Measurements from ENCODE around the gene USP5.

The USP5 gene

DNA sequence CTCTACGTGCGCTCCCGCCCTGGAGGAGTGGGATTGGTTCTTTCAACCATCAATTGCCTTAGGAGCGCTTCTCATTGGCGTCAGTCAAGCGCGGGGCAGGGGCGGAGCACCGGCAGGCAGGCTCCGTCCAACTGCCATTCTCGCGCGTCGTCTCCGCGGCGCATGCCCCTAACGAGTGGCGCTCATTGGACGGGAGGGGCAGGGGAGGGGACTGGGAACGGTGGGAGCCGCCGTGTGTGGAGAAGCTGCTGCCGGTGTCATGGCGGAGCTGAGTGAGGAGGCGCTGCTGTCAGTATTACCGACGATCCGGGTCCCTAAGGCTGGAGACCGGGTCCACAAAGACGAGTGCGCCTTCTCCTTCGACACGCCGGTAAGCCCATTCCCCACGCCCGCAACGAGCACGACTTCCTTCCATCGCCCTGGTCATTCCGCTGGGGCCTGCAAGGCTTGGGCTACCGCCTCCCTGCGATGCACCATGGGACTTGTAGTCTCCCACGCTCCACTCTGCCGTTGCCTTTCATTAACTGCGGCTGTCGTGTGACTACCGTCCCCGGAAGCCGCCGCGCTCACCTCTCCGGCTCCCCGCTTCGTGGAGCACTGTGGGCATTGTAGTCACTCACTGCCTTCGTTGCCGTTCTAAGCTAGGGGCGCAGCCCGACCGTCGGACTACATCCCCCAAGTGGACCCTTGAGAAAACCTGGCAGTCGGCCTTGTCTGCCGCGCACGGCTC is at the start of gene USP5:
Gene USP5 (plus strand): TSS at position 230 of the 730 bp plus-strand sequence. CDS start 30 bp downstream, at position 260.
- peak; percentile 100 for DNase-seq

DNA sequence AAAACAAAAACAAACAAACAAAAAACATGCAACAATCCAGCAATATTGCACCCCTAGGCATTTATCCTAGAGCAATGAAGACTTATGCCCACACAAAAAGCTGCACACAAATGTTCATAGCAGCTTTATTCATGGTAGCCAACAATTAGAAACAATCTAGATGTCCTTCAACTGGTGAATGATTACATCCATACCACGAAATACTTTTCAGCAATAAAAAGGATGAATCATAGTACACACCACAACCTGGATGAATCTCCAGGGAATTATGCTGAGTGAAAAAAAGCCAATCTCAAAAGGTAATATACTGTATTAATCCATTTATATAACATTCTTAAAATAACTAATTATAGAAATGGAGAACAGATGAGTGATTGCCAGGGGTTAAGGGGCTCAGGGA is 44.8 kb upstream of the USP5 start:
- DNase-seq: no peak

DNA sequence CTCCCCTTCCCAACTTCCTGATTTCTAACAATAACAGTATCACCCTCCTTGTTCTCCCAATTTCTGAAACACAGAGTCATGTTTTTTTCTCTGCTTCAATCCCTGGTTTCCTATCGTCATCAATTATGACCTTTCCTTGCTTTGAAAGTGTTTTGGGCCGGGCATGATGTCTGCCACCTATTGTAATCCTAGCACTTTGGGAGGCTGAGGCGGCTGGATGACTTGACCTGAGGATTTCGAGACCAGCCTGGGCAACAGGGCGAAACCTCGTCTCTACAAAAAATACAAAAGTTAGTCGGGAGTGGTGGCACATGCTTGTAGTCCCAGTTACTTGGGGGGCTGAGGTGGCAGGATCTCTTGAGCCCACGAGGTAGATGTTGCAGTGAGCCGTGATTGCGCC is 42.9 kb upstream of the USP5 start:
- no peak for DNase-seq

DNA sequence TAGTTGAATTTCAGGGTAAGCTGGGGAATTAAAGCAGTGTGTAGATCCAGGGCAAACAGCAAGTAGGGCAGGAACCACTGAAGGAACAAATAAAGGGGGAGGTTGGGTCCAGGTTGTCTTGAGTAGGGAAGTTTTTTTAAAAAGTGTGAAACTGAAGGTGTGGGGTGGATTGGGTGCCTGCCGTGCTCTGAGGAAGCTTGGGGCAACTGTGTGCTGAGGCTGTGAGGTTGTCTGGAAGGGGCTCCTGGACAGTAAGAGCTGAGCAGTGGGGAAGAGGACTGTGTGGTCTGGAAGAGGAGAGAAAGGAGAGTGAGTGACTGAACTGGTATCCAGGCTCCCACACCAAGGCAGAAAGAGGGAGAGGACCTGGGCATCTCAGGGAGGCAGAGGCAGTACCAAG is 41.2 kb upstream of the USP5 start:
- DNase-seq: no peak

DNA sequence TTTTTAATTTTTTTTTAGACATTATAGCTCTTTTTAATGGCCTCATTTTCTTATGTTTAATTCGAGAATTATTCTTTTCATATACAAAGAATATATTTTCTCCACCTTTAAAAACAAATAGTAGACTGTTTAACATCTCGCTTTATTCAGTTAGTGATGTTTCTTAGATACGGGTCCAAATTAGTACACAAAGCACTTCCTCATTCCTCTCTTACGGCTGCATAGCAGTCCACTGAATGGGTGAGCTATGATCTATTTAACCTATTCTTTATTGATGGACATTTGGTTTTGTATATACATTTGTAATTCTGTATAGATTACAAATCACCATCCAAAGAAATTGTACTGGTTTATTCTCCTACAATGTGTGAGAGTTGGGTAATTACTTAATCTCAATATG is 38.6 kb upstream of the USP5 start:
- DNase-seq: no peak

- no peak for DNase-seq
Observed at GRCh38 chr12:6816598-6816997, 35.4 kb upstream of the USP5 start.

DNA sequence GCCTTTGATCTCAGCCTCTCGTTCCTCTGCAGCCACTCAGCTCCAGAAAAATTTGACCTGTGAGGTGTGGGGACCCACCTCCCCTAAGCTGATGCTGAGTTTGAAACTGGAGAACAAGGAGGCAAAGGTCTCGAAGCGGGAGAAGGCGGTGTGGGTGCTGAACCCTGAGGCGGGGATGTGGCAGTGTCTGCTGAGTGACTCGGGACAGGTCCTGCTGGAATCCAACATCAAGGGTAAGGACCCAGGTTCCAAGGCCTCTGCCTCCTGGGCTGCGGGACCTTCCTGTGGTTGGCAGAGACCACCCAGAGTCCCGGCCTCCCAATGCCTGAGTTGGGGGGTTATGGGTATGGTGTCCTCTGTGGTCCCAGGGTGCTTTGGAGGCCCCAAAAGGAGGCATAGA is 34.9 kb upstream of the USP5 start:
- DNase-seq: no peak

GRCh38 chr12:6817662-6818157 is 34.2 kb upstream of the USP5 start:
- no peak for DNase-seq

- no peak for DNase-seq
Observed at GRCh38 chr12:6818222-6818621, 33.7 kb upstream of the USP5 start.

DNA sequence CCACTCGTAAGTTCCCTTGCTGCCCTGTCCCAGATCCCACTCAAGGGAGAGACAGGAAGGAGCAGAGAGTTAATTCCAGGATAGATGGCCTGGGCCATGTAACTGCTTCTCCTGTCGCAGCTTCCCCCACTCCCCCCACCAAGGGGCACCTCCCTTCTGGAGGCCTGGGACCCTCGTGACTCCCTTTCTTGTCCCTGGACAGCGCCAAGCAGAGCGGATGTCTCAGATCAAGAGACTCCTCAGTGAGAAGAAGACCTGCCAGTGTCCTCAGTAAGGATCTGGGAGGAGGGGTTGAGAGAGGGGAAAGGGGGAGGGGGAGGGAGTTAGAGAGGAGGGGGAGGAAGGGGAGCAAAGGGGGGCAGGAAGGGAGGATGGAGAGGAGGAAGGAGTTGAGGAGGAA is 33.3 kb upstream of the USP5 start:
- DNase-seq: no peak

DNA sequence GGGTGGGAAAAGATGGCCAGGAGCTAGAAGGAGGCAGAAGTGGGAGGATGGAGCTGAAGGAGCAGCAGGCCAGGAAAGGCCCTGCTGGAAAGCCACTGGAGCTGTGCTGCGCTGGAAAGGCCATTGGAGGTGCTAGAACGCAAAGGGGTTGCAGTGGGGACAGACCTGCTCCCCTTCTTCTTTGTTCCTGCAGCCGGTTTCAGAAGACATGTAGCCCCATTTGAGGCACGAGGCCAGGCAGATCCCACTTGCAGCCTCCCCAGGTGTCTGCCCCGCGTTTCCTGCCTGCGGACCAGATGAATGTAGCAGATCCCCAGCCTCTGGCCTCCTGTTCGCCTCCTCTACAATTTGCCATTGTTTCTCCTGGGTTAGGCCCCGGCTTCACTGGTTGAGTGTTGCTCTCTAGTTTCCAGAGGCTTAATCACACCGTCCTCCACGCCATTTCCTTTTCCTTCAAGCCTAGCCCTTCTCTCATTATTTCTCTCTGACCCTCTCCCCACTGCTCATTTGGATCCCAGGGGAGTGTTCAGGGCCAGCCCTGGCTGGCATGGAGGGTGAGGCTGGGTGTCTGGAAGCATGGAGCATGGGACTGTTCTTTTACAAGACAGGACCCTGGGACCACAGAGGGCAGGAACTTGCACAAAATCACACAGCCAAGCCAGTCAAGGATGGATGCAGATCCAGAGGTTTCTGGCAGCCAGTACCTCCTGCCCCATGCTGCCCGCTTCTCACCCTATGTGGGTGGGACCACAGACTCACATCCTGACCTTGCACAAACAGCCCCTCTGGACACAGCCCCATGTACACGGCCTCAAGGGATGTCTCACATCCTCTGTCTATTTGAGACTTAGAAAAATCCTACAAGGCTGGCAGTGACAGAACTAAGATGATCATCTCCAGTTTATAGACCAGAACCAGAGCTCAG is 32.6 kb upstream of the USP5 start:
- DNase-seq: no peak

GRCh38 chr12:6820166-6820565 is 31.8 kb upstream of the USP5 start:
- DNase-seq: no peak

- DNase-seq: peak; percentile 87
Observed at GRCh38 chr12:6821591-6822425, 30.1 kb upstream of the USP5 start, which contains the start of gene GPR162. Gene GPR162, plus strand, starts transcription at chr12:6821821. Its CDS starts 2,078 bp downstream, at chr12:6823899.

DNA sequence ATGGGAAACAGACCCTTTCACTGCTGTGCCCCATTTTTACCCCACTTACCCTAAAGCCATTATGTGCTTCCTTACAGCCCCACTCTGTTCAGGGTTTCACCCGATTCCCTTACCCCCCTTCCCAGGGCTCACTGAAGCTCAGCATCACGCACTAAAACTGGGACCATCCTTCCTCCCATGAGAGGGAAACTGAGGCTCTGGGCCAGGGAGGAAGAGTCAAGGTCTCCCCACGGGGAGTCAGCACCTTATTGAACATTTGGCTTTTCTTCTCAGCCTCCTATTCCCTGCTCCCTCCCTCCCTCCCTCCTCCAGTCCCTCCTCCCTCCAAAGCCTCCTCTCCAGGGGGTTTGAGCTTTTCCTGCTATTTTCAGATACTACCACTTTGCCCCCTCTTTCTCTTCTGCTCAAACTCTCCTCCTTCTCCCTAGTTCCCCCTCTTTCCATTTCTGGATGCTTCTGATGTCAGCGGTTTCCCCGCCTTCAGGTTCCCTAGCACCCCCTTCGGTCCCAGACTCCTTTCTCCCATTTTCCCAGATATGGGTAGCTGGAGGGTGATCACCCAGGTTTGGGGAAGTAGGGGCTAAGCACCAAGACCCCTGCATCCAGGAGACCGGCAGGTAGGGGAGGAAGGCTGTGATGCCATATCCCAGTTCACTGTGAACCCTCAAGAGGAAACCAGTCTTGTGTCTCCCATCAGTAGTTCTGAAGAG is 29.4 kb upstream of the USP5 start:
- no peak for DNase-seq

GRCh38 chr12:6823182-6824084 is 28.5 kb upstream of the USP5 start:
- no peak for DNase-seq

GRCh38 chr12:6824085-6824775 is 27.7 kb upstream of the USP5 start:
- no peak for DNase-seq

GRCh38 chr12:6824901-6825381 is 27.0 kb upstream of the USP5 start:
- peak; percentile 69 for DNase-seq

DNA sequence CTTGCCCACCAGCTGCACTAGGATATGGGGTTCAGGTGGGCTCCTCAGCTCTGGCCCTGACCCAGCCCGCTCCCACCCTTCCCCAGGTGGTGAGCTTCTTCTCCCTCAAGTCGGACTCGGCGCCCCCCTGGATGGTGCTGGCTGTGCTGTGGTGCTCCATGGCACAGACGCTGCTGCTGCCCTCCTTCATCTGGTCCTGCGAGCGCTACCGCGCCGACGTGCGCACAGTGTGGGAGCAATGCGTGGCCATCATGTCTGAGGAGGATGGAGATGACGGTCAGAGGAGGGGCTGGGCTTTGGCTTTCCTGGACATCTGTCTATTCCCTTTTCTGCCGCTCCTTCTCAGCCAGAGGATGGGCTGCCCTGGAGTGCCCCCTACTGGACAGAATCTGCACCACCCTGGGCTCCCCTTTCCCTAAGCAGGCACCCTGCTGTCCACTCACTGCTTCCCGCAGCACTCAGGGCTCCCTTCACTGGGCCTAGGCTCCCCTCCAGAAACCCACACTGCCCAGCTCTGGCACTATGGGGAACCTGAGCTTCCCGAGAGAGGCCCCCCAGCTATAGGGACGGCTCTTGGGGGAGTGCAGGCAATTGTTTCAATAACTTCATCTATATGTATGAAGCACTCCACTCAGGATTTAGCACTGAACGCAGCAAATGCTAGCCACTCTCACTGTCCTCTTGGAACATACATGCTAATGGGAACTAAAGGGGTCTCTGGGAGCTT is 26.4 kb upstream of the USP5 start:
- peak; percentile 96 for DNase-seq

DNA sequence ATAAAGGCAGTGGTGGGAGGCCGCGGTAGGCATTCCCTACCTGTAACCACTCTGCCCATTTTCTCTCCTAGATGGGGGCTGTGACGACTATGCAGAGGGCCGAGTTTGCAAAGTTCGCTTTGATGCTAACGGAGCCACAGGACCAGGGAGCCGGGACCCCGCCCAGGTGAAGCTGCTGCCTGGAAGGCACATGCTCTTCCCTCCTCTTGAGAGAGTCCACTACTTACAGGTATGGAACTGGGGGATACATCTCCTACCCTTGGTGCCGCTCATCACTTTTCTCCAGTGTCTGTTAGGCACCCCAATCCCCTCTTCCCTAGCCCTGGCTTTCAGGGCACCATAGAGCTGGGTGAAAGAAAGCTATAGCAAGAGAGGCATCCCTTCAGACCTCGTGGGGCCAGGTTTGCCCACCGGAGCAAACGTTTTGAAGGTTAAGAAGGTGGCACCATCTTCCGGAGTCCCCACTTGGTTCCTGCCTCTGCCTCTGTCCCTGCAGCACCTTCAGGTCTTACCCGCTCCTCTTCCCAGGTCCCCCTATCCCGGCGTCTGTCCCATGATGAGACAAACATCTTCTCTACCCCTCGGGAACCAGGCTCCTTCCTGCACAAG is 25.7 kb upstream of the USP5 start:
- DNase-seq: no peak
